Measurements from ENCODE around the gene VWA7.

DNA sequence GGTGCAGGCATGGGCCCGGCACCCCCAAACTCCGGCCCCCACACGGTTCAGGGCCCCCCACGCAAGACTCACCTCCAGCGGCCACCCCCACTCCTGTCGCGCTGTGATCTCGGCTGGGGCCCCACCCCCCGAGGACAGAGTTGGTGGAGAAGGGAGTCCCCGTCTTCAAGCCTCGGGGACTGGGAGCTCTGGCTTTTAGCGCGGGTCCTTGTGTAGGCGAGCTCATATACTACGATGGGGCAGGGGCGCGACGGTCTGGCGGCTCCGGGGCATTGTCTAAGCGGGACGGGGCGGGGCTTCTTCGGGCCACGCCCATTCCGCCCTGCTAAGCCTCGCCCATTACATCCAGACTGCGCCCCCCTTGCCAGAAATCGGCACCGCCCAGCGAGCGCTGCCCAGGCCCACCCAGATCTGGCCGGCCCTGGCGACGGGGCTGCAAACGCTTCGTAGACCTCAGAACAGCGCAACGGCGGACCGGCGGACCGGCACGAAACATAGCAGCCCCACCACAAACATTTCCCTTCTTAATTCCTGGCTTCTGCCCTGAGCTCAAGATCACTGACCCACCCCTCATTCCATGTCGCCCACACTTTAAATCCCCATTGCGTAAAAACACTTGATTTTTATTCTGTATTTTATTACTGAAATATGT is 47.0 kb downstream of the VWA7 start:
- TF ChIP-seq, protein P1, sequence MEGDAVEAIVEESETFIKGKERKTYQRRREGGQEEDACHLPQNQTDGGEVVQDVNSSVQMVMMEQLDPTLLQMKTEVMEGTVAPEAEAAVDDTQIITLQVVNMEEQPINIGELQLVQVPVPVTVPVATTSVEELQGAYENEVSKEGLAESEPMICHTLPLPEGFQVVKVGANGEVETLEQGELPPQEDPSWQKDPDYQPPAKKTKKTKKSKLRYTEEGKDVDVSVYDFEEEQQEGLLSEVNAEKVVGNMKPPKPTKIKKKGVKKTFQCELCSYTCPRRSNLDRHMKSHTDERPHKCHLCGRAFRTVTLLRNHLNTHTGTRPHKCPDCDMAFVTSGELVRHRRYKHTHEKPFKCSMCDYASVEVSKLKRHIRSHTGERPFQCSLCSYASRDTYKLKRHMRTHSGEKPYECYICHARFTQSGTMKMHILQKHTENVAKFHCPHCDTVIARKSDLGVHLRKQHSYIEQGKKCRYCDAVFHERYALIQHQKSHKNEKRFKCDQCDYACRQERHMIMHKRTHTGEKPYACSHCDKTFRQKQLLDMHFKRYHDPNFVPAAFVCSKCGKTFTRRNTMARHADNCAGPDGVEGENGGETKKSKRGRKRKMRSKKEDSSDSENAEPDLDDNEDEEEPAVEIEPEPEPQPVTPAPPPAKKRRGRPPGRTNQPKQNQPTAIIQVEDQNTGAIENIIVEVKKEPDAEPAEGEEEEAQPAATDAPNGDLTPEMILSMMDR (IDR thresholded peaks at IDR 0.05) = no peak
- peak in 2 of 4 donors; percentile 31 to 54 for TF ChIP-seq POLR2A (IDR thresholded peaks at IDR 0.05)

All from esophagus squamous epithelium (tissue), 4 donors.